VCaP (cell line): ENCODE data around the gene POMP.

Source experiments
- H3K27ac ChIP-seq: fragments of 450-650 bp; 2 replicates; pipeline ENCODE4 v1.5.1; 2017
- CTCF ChIP-seq: fragments of 450-650 bp; conservative IDR thresholded peaks from 2 replicates; pipeline ENCODE4 v1.5.1; 2017; ENCODE audit warnings: mild to moderate bottlenecking, moderate library complexity

The POMP gene

GRCh38 chr13:28699246-28699645 is 40.3 kb downstream of the POMP start:
- TF ChIP-seq CTCF, result no peak

GRCh38 chr13:28704282-28704681 is 45.4 kb downstream of the POMP start:
- no peak for TF ChIP-seq CTCF

More at GRCh38 chr13:28699246-28699645, 40.3 kb downstream of the POMP start:
- H3K27ac ChIP-seq, result no peak overlapping the region

GRCh38 chr13:28704919-28705318 is 46.0 kb downstream of the POMP start:
- no peak overlapping the region for H3K27ac ChIP-seq
- no peak for TF ChIP-seq CTCF

More at GRCh38 chr13:28704282-28704681, 45.4 kb downstream of the POMP start:
- no peak overlapping the region for H3K27ac ChIP-seq

GRCh38 chr13:28705461-28706083 is 46.6 kb downstream of the POMP start:
- no peak for TF ChIP-seq CTCF
- H3K27ac ChIP-seq, result no peak overlapping the region

DNA sequence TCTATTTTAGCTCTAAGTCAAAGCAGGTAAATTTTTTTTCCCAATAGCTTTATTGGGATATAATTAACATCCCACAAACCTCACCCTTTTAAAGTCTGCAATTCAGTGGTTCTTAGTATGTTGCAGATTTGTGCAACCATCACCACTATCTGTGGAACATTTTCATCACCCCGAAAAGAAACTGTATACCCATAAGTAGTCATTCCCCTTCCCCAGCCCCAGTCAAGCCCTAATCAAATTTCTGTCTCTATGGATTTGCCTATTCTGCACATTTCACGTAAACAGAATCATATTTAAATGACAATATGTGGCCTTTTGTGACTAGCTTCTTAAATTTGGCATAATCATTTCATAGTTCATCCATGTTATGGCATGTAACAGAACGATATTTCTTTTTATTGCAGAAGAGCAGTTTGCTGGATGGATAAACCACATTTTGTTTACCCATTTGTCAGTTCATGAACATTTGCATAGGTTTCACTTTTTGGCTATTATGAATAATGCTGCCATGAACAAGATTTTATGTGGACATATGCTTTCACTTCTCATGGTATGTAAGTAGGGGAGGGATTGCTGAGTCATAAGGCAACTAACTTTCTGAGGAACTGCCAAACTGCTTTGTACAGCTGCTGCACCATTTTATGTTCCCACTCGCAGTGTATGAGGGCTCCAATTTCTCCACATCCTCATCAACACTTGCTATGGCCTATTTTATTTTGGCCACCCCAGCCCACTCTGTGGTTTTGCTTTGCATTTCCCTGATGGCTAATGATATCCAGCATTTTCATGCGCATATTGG is 48.9 kb downstream of the POMP start:
- TF ChIP-seq CTCF, result no peak
- no peak overlapping the region for H3K27ac ChIP-seq

GRCh38 chr13:28710161-28710560 is 51.2 kb downstream of the POMP start:
- H3K27ac ChIP-seq, result no peak overlapping the region
- no peak for TF ChIP-seq CTCF

GRCh38 chr13:28714651-28715050 is 55.7 kb downstream of the POMP start:
- TF ChIP-seq CTCF, result no peak
- no peak overlapping the region for H3K27ac ChIP-seq
